Testis (tissue), 2 donors: ENCODE results near the gene NOMO2.
"Not testable (repeated sequence)": the region's sequence is repeated elsewhere in the genome, so short reads cannot be mapped to it uniquely, and the experiment has no call there.

Source experiments
- POLR2A ChIP-seq: fragments of 450-650 bp; IDR thresholded peaks from one replicate; pipeline ENCODE4 v1.6.1; 2017; ENCODE audit warnings: antibody characterized with exemption, mild to moderate bottlenecking, moderate library complexity
- TF ChIP-seq, protein P1 (sequence below), 3 experiments: fragments of 450-650 bp in 2 of 3; fragments of 200-600 bp in 1 of 3; sonication (generic) in 1 of 3; IDR thresholded peaks; one replicate each; pipeline ENCODE4 v1.5.1; 2016 to 2019; ENCODE audit warnings: antibody characterized with exemption in 3 of 3, mild to moderate bottlenecking in 2 of 3, moderate library complexity in 1 of 3

DNA sequence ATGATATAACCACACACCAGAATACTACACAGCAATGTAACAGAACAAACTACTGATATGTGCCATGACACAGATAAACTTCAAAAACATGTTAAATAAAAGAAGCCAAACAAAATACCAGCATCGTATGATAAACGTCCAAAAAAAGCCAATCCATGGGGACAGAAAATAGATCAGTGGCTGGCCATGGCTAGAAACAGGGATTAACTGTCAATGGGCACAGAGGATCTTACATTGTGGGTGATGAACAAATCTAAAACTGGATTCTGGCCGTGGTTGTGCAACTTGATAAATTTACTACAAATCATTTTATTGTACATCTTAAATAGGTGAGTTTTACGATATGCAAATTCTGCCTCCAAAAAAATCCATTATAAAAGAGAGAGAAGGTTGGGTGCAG lies 35.4 kb downstream of the NOMO2 start:
- TF ChIP-seq, protein P1, sequence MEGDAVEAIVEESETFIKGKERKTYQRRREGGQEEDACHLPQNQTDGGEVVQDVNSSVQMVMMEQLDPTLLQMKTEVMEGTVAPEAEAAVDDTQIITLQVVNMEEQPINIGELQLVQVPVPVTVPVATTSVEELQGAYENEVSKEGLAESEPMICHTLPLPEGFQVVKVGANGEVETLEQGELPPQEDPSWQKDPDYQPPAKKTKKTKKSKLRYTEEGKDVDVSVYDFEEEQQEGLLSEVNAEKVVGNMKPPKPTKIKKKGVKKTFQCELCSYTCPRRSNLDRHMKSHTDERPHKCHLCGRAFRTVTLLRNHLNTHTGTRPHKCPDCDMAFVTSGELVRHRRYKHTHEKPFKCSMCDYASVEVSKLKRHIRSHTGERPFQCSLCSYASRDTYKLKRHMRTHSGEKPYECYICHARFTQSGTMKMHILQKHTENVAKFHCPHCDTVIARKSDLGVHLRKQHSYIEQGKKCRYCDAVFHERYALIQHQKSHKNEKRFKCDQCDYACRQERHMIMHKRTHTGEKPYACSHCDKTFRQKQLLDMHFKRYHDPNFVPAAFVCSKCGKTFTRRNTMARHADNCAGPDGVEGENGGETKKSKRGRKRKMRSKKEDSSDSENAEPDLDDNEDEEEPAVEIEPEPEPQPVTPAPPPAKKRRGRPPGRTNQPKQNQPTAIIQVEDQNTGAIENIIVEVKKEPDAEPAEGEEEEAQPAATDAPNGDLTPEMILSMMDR (IDR thresholded peaks at IDR 0.05) = not testable (repeated sequence)
- TF ChIP-seq POLR2A = not testable (repeated sequence)
